Epidermal melanocyte (primary cell): ENCODE results near the gene GNA14.
"Not testable (repeated sequence)": the region's sequence is repeated elsewhere in the genome, so short reads cannot be mapped to it uniquely, and the experiment has no call there.

Experiments
- DNase-seq: peaks from one replicate; pipeline ENCODE4 v3.0.0; 2011; ENCODE audit warnings: low spot score; ENCODE audit not compliant: insufficient read length

Gene GNA14

DNA sequence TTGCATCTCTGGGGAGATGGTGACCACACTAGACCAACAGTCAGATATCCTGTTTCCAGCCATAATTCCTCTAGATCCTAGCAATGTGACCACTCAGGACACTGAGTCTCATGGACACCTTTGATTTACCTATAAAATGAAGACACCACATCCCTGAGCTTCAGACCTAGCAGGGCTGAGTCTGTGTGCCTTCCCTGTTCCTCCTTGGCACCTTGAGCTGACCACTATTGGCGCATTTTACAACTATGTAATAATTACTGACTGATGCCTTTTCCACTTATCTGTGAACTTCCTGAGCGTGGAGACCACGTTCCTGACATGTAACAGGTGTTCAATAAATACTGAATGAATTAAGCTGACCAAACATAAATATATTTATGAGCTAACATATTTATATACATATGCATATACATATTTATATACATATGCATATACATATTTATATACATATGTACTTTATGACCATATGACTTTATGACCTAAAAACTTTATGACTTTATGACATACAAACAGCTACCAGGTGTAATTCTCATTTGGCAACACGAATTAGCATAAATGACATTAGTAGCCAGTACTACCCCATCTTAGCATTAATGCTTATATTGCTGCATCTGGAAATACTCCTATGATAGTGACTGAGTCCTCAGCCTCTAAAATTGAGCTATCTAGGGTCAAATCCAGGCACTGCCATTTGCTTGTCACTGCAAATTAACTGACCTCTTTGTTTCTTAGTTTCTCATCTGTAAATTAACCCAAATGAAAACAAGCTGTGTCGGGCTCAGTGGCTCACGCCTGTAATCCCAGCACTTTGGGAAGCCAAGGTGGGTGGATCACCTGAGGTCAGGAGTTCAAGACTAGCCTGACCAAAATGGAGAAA is 150.6 kb downstream of the GNA14 start:
- DNase-seq = no peak

DNA sequence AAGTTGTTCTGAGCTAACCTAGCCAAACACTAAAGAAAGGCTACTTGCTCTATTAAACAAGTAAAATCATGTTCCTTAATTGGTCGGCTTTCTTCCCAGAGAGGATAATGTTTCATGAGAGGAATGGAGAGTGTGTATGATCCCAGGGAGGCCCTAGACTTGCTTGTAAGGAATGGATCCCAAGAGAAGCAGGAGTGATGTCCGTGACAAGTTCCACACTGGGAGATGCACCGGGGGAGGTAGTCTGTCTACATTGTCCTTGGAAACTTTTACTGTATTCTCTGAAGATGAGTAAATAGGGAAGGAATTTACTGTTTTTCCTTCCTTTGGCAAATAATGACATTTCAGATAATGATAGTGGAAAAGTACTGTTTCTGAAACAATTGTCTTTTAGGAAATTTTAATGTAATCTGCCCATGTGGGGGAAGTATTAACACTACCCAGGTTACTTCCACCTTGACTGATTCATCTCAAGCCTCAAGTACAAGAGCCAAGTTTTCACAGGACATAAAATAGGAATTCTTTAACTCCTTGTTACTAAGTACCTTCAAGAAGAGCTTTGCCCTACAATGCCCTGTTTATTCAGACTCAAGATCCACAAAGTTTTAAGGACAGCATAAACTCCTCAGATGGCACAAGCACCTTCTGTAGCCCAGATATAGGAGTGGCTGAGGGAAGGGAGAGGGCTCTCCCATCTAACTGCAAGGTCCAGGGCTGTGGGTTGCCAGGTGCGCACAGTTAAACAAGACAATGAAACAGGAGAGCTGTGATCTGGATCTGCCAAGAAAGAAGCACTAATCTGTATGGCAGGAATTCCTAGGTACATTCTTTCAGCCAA is 152.1 kb downstream of the GNA14 start:
- no peak for DNase-seq

DNA sequence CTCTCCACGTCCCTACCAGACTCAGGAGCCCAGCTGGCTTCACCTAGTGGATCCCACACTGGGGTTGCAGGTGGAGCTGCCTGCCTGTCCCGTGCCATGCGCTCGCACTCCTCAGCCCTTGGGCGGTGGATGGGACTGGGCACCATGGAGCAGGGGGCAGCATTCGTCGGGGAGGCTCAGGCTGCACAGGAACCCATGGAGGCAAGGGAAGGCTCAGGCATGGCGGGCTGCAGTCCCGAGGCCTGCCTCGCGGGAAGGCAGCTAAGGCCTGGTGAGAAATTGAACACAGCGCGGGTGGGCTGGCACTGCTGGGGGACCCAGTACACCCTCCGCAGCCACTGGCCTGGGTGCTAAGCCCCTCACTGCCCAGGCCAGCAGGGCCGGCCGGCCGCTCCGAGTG is 157.8 kb downstream of the GNA14 start:
- DNase-seq = not testable (repeated sequence)

DNA sequence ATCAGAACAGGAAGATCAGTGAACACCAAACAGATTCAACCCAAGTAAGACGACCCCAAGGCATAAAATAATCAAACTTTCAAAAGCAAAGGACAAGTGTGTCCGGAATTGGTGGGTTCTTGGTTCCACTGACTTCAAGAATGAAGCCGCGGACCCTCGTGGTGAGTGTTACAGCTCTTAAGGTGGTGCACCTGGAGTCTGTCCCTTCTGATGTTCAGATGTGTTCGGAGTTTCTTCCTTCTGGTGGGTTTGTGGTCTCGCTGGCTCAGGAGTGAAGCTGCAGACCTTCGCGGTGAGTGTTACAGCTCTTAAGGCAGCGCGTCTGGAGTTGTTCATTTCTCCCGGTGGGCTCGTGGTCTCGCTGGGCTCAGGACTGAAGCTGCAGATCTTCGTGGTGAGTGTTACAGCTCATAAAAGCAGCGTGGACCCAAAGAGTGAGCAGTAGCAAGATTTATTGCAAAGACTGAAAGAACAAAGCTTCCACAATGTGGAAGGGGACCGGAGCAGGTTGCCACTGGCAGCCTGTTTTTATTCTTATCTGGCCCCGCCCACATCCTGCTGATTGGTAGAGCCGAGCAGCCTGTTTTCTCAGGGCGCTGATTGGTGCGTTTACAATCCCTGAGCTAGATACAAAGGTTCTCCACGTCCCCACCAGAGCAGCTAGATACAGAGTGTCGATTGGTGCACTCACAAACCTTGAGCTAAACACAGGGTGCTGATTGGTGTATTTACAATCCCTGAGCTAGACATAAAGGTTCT is 158.5 kb downstream of the GNA14 start:
- not testable (repeated sequence) for DNase-seq

DNA sequence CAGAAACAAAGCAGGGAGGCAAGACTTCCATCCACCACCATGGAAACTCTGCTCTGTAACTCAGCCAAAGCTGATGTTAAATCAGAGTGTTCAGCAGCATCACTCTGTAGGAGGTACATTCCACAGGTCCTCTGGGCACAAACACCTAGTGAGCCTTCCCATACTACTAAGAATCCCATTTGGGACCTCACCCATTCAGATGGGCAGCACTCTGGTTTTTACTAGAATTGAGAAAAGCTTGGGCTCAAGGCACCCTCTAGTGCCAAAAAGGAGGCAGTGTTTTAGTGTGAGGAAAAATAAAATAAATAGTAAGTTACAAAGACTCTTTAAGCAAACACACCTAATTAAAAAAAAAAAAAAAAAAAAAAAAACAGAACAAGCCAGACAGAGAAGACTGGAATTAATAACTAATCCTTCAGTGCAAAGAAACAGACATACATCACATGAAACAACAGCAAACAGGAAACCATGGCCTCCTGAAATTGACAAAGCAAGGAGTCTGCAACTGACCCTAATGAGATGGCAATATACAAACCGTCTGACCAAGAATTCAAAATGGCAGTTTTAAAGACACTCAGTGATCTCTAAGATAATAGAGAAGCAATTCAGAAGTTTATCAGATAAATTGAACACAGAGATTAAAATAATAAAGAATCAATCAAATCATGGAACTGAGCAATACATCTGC is 159.5 kb downstream of the GNA14 start:
- DNase-seq = no peak

DNA sequence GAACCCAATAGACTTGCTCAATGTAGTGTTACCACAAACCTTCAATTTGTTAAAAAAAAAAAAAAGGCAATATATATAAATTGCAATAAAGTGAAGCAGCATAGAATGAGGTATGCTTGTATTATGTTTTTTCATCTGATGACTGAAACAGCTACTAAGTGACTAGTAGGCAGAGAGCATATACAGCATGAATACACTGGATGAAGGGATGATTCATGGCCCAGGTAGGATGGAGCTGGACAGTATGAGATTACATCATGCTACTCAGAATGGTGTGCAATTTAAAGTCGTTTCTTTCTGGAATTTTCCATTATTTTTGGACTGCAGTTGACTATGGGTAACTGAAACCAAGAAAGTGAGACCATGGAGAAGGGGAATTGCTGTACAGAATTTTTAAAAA is 161.2 kb downstream of the GNA14 start:
- no peak for DNase-seq

DNA sequence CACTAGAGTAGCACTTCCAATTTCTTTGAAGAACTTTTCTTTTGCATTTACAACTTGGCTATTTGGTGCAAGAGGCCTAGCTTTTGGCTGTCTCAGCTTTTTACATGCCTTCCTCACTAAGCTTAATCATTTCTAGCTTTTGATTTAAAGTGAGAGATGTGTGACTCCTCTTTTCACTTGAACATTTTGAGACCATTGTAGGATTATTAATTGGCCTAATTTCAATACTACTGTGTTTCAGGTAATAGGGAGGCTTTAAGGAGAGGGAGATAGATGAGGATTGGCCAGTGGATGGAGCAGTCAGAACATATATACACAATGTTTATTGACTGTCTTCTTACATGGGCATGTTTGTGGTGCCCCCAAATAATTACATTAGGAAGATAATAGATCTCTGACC is 161.7 kb downstream of the GNA14 start:
- DNase-seq = no peak

DNA sequence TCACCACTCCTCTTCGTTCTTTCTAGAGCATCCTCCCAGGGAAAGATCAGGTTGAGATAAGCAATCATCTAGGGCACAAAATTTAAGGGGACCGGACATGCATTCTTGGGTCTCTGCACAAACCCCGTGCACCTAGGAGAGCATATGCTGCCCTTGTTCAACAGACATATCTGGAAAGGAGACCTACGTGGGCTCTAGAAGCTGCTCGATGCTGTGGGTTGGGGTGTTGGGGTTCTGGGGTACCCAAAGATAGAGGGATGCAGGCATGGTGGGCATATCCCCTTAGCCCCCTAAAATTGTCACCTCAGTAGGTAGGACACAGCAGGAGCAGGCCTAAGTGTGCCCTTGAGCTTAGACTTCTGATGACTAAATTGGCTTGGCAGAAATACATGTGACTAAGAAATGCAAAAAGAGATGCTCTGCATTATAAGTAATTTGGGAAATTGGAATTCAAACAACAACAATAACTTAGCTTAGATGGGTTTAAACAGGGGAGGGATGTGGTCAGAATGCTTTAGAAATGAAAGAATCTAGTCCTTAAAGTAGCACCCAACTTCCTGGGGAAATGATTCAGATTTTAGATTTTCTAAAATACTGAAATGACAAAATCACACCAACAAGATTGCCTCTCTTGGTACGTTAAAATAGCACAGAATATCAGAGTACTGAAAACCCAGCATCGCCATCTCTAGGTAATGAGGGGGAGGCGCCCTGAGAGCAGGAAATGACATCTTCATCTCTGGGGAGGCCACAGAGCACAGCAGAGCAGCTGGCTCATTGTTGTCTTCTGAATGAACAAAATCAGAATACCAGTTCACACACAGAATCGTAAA is 172.3 kb downstream of the GNA14 start:
- no peak for DNase-seq

DNA sequence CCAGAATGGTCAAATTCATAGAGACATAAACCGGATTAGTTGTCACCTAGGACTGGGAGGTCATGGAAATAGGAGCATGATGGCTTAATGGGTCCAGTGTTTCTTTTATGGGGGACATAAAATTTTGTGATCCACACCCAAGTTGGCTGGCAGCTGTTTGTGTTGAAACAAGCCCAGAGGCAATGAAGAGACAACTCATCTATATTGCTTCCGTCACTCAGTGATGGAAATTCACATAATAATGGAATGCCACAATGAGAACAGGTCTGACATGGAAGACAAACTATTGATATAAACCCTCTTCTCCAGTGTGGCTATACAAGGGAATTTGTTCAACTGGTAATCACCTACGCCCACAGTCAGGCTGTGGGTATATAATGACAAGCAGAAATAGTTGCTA is 173.2 kb downstream of the GNA14 start:
- no peak for DNase-seq

DNA sequence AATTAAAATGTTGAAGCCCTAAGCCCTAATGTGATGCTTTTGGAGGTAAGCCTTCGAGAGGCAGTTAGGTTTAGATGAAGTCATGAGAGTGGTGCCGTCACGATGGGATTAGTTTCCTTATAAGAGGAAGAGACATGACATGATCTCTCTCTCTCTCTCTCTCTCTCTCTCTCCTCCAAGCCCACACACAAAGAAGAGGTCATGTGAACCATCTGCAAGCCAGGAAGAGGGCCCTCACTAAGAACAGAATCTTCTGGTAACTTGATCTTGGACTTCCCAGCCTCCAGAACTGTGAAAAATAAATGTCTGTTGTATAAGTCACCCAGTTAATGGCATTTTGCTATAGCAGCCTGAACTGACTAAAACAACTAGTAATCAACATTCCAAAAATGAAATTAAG is 175.5 kb downstream of the GNA14 start:
- DNase-seq = no peak

DNA sequence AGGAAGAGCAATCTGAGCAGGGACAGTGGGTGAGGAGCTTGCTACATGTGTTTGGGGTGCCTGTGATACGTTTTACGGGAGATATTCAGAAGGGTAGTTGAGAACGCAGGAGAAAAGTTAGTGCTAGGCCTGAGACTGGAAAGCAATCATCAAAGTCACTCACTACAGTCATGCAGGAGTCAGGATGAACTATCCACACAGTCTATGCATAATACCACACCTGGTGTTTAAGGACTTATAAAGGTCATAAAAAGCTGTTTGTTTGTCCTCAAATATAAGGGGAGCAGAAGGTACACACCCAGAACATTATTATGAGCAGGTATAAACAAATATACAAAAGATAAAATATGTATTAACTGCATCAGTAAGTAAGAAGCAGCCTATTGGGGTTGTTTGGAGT is 176.6 kb downstream of the GNA14 start:
- no peak for DNase-seq

DNA sequence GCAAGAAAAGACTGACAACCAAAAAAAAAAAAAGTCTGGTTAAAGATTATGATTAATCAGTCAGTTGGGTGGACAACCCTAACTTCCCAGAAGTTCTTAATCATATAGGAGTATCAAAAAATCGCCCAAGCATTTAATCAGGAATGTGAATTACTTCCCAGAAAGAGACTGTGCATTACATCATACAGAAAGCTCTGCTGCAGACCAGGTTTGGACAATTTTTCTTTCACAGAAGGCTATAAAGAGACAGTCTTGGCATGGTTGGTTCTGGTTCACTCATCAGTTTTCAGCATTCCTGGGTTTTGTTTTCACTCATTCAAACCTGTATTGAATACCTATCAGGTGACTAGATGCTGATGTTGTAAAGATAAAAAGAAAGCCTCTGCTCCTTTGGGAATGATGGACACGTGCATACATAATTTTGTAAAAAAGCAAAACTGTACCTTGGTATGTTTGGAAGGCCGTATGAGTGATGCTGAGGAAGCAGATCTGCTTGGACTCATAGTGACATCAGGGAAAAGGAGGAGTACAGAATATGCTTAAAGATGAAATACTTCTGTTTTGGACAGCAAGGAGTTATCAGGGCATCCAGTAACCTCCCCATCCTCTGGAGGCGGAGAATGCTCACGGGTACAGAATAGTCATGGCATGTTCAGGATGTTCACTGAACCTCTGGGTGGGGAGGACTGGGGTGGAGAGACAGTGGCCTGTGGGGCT is 178.4 kb downstream of the GNA14 start:
- no peak for DNase-seq

DNA sequence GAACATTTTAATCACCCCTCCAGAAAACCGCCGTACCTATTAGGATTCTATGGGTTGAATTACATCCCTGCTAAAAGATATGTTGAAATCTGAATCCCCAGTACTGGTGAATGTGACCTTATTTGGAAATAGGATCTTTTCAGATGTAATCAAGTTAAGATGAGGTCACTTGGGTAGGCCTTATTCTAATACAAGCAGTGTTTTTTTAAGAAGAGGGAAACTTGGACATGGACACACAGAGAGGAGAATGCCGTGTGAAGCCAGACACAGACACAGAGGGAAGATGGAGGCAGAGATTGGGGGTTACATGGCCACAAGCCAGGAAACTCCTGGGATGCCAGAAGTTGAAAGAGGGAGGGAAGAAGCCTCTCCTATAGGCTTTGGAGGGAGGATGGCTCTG is 183.5 kb downstream of the GNA14 start:
- no peak for DNase-seq

DNA sequence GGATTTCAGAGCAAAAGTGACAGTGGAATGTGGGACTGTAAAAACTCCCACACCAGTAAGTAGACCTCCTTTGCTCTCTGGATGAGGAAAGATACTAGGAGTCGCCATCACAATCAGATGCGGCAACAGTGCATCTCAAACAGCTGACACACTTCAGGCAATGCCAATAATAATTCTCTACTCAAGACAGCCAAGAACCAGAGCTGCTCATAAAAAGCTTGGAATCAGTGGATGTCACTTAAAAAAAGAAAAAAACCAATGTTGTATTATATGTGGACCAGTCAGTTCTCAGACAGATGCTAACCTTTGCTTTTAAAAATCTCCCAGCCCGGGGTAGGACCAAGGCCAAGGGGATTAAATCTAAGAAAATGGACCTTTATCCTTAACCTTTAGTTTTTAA is 185.0 kb downstream of the GNA14 start:
- no peak for DNase-seq

DNA sequence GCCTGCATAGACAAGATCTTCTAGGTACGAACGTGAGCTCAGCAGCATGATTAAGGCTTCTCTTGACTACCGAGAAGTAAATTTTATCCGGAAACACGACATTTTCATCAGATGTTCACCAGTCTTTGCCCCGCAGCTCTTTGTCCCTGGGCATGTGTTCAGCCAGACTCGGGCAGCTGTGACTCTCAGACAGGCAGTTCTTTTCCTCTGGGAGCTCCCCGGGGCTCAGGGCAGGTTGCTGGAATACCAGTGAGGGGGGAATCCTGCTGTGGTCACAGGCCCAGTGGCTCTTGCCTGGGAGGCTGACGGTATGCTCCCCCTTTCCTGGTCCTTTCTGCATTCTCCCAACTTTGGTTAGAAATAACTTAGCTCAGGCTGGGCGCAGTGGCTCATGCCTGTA is 186.1 kb downstream of the GNA14 start:
- DNase-seq = no peak

DNA sequence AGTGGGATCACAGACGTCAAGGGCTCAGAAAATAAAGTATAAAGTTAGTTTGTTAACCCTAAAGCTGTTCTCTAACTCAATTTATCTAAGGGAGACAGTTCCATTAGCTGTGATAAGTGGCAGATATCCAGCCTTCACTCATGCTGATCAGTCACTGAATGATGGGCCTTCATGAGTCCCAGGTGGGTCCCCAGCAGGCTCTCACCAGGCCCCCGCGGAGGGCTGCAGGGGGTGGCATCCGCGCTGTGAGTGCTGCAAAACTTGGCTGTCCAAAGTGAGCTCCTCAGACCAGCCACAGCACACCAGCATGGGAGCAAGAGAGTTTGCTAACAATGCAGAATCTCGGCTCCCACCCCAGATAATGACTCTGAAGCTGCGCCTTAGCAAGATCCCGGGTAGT is 187.2 kb downstream of the GNA14 start:
- DNase-seq = no peak

DNA sequence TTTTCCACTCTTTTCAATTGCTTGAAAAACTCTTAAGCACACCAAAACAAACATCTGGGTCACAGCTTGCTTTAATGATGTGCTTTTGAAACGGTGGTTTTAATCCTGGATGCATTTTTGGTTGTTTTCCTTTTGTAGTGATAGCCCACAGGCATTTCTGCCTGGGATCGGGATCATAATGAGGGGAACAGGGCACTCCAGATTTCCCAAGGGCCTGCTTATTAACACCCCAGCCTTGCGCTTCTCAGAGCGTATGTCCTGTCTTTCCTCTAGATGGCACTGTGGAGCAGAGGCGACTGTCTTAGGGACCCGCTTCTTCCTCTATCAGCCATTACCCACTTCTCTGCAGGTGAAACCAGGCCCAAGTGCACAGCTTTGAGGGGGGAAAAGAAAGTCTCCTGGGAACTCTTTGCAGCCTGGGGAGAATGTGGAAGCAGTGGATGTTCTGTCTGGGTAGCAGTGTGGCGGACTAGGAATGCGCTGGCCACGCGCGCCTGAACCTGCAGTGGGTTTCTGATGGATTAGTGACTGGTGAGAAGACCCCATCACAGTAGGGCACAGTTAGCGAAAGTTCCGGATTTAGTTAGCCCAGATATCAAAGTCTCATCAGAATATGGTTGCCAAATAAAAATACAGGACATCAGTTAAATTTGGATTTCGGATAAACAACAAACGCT is 190.1 kb downstream of the GNA14 start:
- peak; percentile 70 for DNase-seq

DNA sequence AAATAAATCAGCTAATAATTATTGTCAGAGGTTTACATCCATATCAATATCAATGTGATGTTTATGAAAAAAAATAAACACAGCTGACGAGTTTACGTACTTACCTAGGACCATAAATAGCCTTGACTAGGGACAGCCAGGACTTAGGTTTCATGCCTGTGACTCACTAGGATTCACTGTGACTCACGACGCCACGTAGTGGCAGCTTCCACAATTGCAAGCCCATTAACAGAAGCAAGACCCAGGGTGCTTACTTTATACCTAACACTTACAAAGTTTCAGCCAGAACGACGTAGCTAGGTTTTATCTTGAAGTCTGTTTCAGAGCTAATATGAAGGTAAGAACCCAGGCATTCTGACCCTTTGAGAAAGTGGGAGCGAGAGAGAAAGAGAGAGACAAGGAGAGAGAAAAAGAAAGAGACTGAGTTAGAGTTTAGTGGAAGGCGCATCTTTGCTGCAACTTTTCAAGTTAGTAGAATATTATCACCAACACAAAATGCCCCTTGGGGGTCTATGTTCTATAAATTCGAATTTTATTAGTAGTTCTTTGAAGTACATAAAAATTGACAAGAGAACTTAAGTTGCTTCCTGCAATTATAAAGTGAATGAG is 191.2 kb downstream of the GNA14 start:
- DNase-seq = peak; percentile 73
